ENCODE data around the gene SUPT4H1. TPM values are rescaled to one million over a fixed set of nuclear protein-coding genes. Genes with fewer than 3 reads are reported as not detected.

The SUPT4H1 gene
- total RNA-seq, 2 donors from 2014 or later, result 117 to 147 TPM

GRCh38 chr17:58301504-58302150, 50.4 kb downstream of the SUPT4H1 start:
- H3K27ac Mint-ChIP-seq, result no peak overlapping the region
- no peaks in the 10 kb centered on the region for H3K4me1 Mint-ChIP-seq
- H3K4me3 Mint-ChIP-seq, result no peak overlapping the region
- no peaks in the 10 kb centered on the region for H3K27me3 Mint-ChIP-seq
- no peak for ATAC-seq (replicated peaks)
- peaks cover under 1% of the 10 kb centered on the region for H3K36me3 Mint-ChIP-seq (ENCODE audit: low read depth)
- H3K9me3 Mint-ChIP-seq, result no peaks in the 10 kb centered on the region

GRCh38 chr17:58300336-58300735, 51.7 kb downstream of the SUPT4H1 start:
- ATAC-seq (replicated peaks), result no peak
- H3K27ac Mint-ChIP-seq, result peak overlapping the region; percentile 3
- no peaks in the 10 kb centered on the region for H3K9me3 Mint-ChIP-seq
- H3K4me1 Mint-ChIP-seq, result no peaks in the 10 kb centered on the region
- H3K4me3 Mint-ChIP-seq, result no peak overlapping the region
- H3K27me3 Mint-ChIP-seq, result no peaks in the 10 kb centered on the region
- H3K36me3 Mint-ChIP-seq (ENCODE audit: low read depth), result no peaks in the 10 kb centered on the region

Other genes with a start within 250 kb of the SUPT4H1 start
- gene OR4D1, start 203.8 kb downstream of the SUPT4H1 start, total RNA-seq, result under 1 TPM; 0.13 to 0.15 TPM
- gene OR4D2, start 185.2 kb downstream of the SUPT4H1 start, total RNA-seq, result not detected
- not detected for gene EPX, start 159.5 kb downstream of the SUPT4H1 start, total RNA-seq
- gene MKS1, start 132.9 kb downstream of the SUPT4H1 start, total RNA-seq, result 10 to 100 TPM; 15.0 to 16.3 TPM
- gene LPO, start 113.6 kb downstream of the SUPT4H1 start, total RNA-seq, result under 1 TPM in 1 of 2 donors, not detected in 1; 0.16 TPM
- 1 to 10 TPM; 1.2 to 2.0 TPM for gene MPO, start 71.3 kb downstream of the SUPT4H1 start, total RNA-seq
- gene TSPOAP1, start 23.4 kb downstream of the SUPT4H1 start, total RNA-seq, result 100 to 1,000 TPM in 1 of 2 donors, 10 to 100 TPM in 1; 97.2 to 107 TPM
- gene RNF43, start 65.3 kb upstream of the SUPT4H1 start, total RNA-seq, result under 1 TPM; 0.71 to 0.85 TPM
- gene HSF5, start 136.2 kb upstream of the SUPT4H1 start, total RNA-seq, result 1 to 10 TPM; 1.2 to 2.6 TPM
- 10 to 100 TPM; 67.1 to 72.1 TPM for gene MTMR4, start 162.4 kb upstream of the SUPT4H1 start, total RNA-seq

Measured in activated T-helper 17 cell treated with anti-CD3 and anti-CD28 coated beads, Interleukin-2, amount 50 U/mL, for 72 hours (primary cell).